Measurements from ENCODE around the gene ATP2C1. TPM values are rescaled to one million over a fixed set of nuclear protein-coding genes. Genes with fewer than 3 reads are reported as not detected.

The ATP2C1 gene
- total RNA-seq, 1 donor from 2014 or later, result 68.7 TPM

- intact Hi-C loops (cut with micrococcal nuclease), result no loop called here
Measured at GRCh38 chr3:130973406-130973805, 79.5 kb downstream of the ATP2C1 start.

DNA sequence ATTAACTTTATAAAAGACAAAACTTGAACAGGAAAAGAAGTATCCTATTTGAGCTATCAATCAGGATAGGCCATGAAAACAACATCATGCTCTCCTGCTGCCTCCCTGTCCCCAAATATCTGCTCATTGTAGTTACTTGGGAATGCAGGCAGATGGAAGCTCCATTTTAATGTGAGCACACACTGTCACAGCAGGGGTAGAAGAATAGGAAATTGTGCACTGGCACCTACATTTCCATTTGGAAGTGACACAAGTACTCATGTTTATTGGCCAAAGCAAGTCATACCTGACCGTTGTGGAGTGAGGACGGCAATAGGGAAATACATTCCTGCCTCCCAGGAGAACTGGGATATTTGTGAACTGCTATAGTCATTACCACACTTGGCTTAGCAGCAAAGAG, 80.3 kb downstream of the ATP2C1 start:
- intact Hi-C loops (cut with micrococcal nuclease), result no loop called here

GRCh38 chr3:130975251-130975650, 81.4 kb downstream of the ATP2C1 start:
- intact Hi-C loops (cut with micrococcal nuclease), result no loop called here

- intact Hi-C loops (cut with micrococcal nuclease), result no loop called here
Measured at GRCh38 chr3:130976706-130977105, 82.8 kb downstream of the ATP2C1 start.

DNA sequence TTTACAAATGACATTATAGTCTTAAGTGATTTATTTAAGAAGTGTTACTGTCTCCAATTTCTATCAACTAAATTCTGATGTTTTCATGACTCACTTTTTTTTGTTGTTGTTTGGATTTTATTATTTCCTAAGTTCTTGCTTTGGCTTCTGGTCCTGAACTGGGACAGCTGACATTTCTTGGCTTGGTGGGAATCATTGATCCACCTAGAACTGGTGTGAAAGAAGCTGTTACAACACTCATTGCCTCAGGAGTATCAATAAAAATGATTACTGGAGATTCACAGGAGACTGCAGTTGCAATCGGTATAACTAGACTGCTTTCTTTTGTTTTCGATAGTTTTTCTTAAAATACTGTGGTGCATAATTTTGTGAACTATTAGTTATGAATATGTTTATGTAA, 85.2 kb downstream of the ATP2C1 start:
- intact Hi-C loops (cut with micrococcal nuclease), result no loop called here

- intact Hi-C loops (cut with micrococcal nuclease), result no loop called here
Measured at GRCh38 chr3:130981469-130981868, 87.6 kb downstream of the ATP2C1 start.

GRCh38 chr3:130990282-130990681, 96.4 kb downstream of the ATP2C1 start:
- intact Hi-C loops (cut with micrococcal nuclease), result no loop called here

DNA sequence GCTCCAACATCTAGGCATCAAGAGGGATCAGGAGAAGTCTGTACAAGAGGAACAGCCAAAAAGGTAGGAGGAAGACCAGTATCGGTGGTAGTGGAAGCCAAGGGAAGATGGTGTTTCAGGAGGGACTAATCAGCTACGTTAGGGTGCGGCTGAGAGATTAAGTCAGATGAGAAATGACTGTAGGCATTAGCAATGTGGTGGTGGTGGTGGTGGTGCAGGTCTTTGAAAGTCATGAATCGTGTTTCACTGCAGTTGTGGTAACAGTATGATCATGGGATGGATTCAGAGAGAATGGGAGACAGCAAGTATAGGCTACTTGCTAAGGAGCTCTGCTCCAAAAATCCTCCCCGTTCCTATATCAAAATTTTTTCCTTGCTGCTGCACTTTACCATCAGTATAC, 97.2 kb downstream of the ATP2C1 start:
- intact Hi-C loops (cut with micrococcal nuclease), result no loop called here

DNA sequence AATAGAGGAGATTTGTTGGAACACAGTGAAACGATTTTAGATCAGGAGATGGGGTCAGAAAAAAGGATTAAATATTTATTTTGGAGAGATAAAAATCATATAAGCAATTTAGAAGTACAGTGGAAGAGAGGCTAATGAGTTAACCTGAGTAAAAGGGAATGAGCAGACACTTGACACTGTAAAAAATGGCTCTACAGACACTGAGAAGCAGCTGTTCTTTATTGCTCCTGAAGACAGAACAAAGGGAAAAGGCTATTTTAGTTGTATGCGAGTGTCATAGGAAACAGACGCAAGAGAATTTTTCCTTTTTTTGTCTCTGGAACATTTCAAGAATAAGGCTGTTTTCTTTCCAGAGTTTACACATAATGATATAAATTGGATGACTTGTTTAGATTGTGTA, 98.5 kb downstream of the ATP2C1 start:
- intact Hi-C loops (cut with micrococcal nuclease), result no loop called here

DNA sequence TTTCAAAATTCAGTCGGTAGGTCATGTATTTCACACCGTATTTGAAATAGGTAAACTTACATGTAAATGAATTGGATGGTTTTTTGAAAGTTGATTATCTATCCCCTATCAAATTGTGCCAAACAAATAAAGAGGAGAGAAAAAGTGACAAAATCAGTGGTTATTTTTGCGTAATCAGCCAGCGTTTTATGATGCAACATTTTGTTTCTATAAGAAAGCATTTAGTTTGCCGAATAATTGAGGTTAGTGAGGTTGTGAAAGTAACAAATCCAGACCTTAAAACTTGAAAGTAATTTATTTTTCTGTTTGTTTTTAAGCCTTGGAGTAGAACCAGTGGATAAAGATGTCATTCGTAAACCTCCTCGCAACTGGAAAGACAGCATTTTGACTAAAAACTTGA, 103.4 kb downstream of the ATP2C1 start:
- intact Hi-C loops (cut with micrococcal nuclease), result no loop called here

DNA sequence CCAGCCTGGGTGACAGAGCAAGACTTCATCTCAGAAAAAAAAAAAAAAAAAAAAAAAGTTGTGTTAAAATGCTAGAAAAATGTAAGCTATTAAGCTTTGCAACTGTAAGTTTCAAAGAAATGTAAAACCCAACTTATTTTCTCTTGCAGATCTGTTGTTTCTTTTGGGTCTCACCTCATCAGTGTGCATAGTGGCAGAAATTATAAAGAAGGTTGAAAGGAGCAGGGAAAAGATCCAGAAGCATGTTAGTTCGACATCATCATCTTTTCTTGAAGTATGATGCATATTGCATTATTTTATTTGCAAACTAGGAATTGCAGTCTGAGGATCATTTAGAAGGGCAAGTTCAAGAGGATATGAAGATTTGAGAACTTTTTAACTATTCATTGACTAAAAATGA, 107.2 kb downstream of the ATP2C1 start:
- intact Hi-C loops (cut with micrococcal nuclease), result no loop called here

DNA sequence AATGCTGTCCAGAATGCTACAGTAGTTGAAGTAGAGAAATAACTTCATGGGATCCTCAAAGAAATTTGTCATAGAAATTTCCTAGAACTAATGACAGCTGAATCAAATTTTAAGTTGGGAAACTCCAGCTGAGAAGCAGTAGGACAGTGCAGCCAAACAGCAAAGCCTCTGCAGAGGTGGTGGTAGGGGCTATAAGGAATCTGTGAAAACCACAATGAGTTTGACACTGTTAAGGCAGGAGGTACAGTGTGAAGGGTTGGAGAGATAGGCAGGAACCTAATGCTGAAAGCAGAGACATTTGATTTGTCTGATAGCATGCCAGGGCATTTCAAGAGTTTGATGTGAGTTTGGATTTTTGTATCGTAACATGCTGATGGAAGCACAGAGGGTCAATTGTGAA, 110.7 kb downstream of the ATP2C1 start:
- intact Hi-C loops (cut with micrococcal nuclease), result no loop called here

GRCh38 chr3:131007256-131007655, 113.4 kb downstream of the ATP2C1 start:
- intact Hi-C loops (cut with micrococcal nuclease), result no loop called here

DNA sequence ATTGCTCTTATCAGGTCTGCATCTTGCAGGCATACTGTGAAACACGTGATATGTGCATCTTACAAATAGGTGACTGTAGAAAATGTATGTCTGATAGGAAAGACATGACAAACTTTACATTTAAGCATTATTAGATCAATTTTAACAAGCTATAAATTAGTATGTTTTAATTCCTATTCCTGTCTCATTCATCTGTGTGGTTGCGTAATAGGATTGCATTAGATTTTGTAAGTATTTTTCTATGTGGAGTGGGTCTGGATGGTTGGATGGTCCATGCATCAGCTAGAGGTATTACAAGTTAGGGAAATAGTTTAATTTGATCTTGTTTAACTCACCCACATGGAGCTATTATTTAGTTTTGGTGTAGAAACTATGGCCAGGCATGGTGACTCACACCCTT, 113.9 kb downstream of the ATP2C1 start:
- intact Hi-C loops (cut with micrococcal nuclease), result no loop called here

DNA sequence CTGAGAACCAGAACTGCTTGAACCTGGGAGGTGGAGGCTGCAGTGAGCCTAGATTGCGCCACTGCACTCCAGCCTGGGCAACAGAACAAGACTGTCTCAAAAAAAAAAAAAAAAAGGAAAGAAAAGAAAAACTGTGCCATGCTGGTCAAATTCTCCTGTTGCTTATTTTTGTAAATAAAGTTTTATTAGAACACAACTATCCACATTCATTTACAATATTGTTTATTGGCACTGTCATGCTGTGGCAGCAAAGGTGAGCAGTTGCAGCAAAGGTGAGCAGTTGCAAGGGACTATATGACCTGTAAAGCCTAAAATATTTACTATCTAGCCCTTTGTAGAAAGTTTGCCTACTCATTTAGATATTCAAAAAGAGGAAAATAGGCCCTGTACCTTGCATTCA, 114.4 kb downstream of the ATP2C1 start:
- intact Hi-C loops (cut with micrococcal nuclease), result no loop called here

GRCh38 chr3:131009698-131010097, 115.8 kb downstream of the ATP2C1 start:
- intact Hi-C loops (cut with micrococcal nuclease), result no loop called here

GRCh38 chr3:131018970-131019369, 125.1 kb downstream of the ATP2C1 start:
- intact Hi-C loops (cut with micrococcal nuclease), result no loop called here

- intact Hi-C loops (cut with micrococcal nuclease), result no loop called here
Measured at GRCh38 chr3:131020122-131020693, 126.3 kb downstream of the ATP2C1 start.

DNA sequence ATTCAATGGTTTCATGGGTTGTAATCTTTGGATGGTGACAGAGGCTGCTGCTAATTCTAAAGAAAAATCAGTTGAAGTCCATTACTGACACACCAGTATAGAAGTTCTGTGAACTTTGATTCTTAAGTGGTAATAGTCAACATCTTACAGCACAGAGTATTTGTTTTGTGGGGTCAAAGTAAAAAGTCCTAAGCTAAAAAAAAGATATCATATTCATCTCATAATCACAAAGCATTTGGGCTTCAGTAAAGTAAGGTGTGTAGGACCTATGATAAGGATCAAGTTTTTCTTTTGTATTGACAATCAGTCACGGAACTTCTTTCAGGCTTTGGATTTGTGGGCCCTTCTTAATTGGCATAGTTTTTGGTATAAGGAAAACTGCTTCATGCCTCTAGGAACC, 131.7 kb downstream of the ATP2C1 start:
- intact Hi-C loops (cut with micrococcal nuclease), result loop anchor here (5.0 kb wide), 3 partner anchors 848 to 1637 kb away; partner anchors contain the start of gene UBA5

GRCh38 chr3:131026321-131027151, 132.7 kb downstream of the ATP2C1 start, which contains the start of the genes ASTE1 and NEK11:
Gene ASTE1 (minus strand): TSS chr3:131026825. CDS start chr3:131025306, 1,519 bp downstream.
Gene NEK11 (plus strand): TSS chr3:131026877. CDS start chr3:131029709, 2,832 bp downstream.
- intact Hi-C loops (cut with micrococcal nuclease), result loop anchor here (1.0 to 5.0 kb wide), 14 partner anchors 16 to 1696 kb away; partner anchors contain the start of genes DNAJC13, MRPL3, NPHP3 and NUDT16

DNA sequence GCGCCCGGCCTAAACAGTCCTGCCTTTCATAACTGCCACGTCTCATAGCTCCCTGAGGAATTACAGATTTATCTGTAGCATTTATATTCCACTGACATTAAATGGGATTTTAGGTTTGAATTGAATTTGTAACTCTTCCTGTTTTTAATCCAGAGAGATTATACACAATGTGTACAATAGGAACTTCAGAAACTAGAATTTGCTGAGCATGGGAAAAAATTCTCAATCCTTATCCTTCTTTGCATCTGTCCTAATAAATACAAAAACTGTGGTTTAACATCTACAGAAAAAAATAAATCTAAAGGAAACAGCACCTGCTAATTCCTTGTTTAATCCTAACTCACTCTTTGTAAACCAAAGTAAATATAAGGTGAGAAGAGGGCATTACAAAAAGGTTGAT, 135.0 kb downstream of the ATP2C1 start:
- intact Hi-C loops (cut with micrococcal nuclease), result loop anchor here (5.0 kb wide), 3 partner anchors 852 to 1633 kb away; partner anchors contain the start of gene UBA5

DNA sequence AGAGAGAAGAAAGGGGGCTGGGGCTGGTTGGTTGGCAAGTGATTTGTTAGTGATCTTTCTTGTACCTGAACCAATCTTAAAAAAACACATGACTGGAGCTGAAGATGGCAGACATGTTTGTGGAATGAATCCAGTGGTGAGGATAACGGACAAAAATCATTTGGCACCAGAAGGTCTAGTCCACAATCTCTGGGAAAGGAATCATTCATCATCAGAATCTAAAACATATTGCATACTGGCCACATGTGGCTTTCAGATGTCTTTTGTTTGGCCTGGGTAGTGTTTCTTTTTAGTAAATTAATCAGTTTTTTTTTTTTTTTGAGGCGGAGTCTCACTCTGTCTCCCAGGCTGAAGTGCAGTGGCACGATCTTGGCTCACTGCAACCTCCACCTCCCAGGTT, 137.8 kb downstream of the ATP2C1 start:
- intact Hi-C loops (cut with micrococcal nuclease), result loop anchor here (10.0 kb wide), 1 partner anchor 143 kb away; no protein-coding TSS in a partner anchor

Measured in T-helper 1 cell treated with Interleukin-12 subunit alpha and Interleukin-12 subunit beta and Interleukin-4 antibody, amounts not matched to agents 30 ng/mL and 1 ng/mL, for 36 hours (primary cell).